Measurements from ENCODE around the gene PODXL2.

The PODXL2 gene

GRCh38 chr3:127639173-127640041 lies 10.4 kb downstream of the PODXL2 start:
- in situ Hi-C loops (cut with HindIII; ENCODE audit: low sequenced_read_pairs): no loop called here
- no peak overlapping the region for H3K4me3 ChIP-seq (ENCODE audit: low read depth, low read length)
- TF ChIP-seq CTCF (IDR thresholded peaks at IDR 0.05; ENCODE audit: low read depth, low read length, missing control alignments): no peak
- DNase-seq (ENCODE audit: low read depth): no peak

- DNase-seq (ENCODE audit: low read depth): no peak
- TF ChIP-seq CTCF (IDR thresholded peaks at IDR 0.05; ENCODE audit: low read depth, low read length, missing control alignments): no peak
- no peak overlapping the region for H3K4me3 ChIP-seq (ENCODE audit: low read depth, low read length)
- in situ Hi-C loops (cut with HindIII; ENCODE audit: low sequenced_read_pairs): no loop called here
Measured at GRCh38 chr3:127640042-127640355, 11.0 kb downstream of the PODXL2 start.

- in situ Hi-C loops (cut with HindIII; ENCODE audit: low sequenced_read_pairs): no loop called here
- no peak for DNase-seq (ENCODE audit: low read depth)
- no peak for TF ChIP-seq CTCF (IDR thresholded peaks at IDR 0.05; ENCODE audit: low read depth, low read length, missing control alignments)
- no peak overlapping the region for H3K4me3 ChIP-seq (ENCODE audit: low read depth, low read length)
Measured at GRCh38 chr3:127644641-127645370, 15.8 kb downstream of the PODXL2 start.

GRCh38 chr3:127645371-127646015 lies 16.5 kb downstream of the PODXL2 start:
- no peak for DNase-seq (ENCODE audit: low read depth)
- no peak overlapping the region for H3K4me3 ChIP-seq (ENCODE audit: low read depth, low read length)
- TF ChIP-seq CTCF (IDR thresholded peaks at IDR 0.05; ENCODE audit: low read depth, low read length, missing control alignments): no peak
- in situ Hi-C loops (cut with HindIII; ENCODE audit: low sequenced_read_pairs): no loop called here

GRCh38 chr3:127646501-127647046 lies 17.6 kb downstream of the PODXL2 start:
- H3K4me3 ChIP-seq (ENCODE audit: low read depth, low read length): no peak overlapping the region
- in situ Hi-C loops (cut with HindIII; ENCODE audit: low sequenced_read_pairs): no loop called here
- TF ChIP-seq CTCF (IDR thresholded peaks at IDR 0.05; ENCODE audit: low read depth, low read length, missing control alignments): no peak
- no peak for DNase-seq (ENCODE audit: low read depth)

- no peak for DNase-seq (ENCODE audit: low read depth)
- in situ Hi-C loops (cut with HindIII; ENCODE audit: low sequenced_read_pairs): no loop called here
- no peak overlapping the region for H3K4me3 ChIP-seq (ENCODE audit: low read depth, low read length)
- TF ChIP-seq CTCF (IDR thresholded peaks at IDR 0.05; ENCODE audit: low read depth, low read length, missing control alignments): no peak
Measured at GRCh38 chr3:127647166-127647844, 18.3 kb downstream of the PODXL2 start.

All from astrocyte of the cerebellum (primary cell).